HG02678 (cell line): ENCODE measurements around the gene PARP11.
A peak's percentile ranks its signal among the peaks of the same experiment; 100 is the strongest.

ENCODE experiments used
- ATAC-seq: cut with Tn5 transposase; IDR thresholded peaks from one replicate; pipeline ENCODE4 v1.9.1; 2021; ENCODE audit warnings: mild to moderate bottlenecking, moderate library complexity; ENCODE audit not compliant: unreplicated experiment

Gene PARP11

DNA sequence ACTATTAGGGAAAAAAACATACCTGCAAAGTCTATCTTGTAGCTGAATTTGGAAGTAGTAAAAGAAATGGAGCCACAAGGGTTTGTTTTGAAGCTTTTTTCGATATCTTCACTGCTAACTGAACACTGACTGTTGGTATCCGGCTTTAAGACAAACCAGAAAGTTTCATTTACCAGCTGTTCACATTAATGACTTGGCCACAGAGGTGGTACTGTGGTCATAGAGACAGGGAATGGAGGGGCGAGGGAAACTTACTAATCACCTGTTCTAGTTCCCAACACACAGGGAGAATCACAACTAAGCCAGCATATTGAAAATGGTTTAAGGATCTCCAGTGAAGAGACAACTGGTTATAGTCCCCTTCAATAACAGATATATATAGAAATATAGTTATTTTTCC is 44.3 kb downstream of the PARP11 start:
- ATAC-seq = no peak

DNA sequence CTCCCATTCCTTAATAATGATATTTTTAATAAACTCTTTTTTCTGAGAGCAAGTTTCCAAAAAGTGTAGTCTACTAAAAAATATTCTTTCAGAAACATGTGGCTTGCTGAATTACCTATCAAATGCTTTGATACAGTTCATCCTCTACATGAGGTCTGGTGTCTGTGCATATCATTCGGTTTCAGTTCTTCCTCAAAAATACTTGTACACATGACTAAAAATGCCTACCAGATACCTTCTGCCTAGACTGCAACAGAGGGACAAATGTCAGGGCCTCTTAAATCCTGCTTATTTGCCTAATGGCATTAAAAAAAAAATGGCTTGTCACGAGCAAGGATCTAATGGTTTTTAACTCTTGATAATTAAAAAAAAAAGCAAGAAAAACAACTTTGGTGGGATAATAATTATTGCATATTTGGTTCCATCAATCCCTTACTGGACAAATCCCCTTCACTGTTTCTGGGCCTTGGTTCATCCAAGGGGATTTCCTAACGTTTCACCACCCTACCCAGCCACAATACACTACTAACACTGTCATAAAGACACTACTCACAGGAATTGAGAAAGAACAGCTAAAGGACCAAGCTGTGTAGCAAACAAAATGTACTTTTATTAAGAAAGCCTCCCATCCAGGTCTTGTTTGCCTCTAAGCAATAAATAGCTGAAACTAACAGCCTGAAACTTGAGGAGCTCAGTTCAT is 45.7 kb downstream of the PARP11 start:
- ATAC-seq = peak; percentile 50

DNA sequence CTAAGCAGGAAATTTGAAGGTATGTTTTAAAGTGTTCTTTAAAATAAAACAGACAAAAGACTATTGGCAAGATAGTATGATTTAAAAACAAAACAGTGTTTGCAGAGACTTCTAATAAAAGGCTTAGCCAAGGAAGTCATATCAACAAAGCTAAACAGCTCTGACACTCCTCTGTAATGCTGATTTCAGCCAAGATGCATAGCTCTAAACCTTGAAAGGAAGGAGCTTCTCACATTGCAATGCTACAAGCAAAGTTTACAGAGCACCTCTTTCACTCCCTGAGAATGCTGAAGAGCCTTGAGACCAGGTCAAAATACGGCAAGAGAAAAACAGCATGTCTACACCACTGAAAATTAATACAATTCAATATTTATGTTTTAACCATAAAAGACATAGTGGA is 51.8 kb downstream of the PARP11 start:
- ATAC-seq = no peak

DNA sequence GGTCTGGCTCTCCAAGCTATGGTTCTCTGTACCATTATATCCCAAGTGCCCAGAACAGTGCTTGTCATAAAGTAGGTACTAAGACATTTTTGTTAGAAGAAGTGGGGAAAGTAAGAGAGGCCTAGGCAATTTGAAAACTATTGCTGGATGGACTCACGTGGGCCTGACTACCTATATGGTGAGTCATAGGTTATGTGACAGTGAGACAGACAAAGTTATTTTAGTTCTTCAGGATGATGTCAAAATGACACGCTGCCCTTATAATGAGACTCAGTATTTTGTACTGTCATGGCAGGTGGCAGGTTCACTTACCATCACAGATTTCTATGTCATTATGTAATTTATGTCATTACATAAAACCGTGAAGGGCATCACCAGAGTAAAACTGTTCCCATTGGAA is 53.1 kb downstream of the PARP11 start:
- ATAC-seq = no peak

DNA sequence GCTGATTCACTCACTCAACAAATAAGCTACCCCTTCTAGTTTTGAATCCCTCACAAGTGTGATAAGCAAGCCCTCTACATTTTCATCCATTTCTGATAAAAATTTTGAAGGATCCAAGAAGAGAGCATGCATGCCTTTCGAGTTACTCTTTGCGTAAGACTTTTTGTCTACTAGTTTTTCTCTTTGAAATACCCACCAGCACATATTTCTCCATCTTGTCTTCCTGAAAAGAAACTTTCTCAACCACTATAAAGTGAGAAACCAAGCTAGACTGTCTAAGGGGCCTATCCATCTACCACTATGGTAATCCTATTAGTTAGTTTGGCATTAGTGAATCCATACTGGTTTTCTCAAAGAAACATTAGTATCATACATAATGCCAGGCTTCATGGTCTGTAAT is 56.9 kb downstream of the PARP11 start:
- no peak for ATAC-seq

DNA sequence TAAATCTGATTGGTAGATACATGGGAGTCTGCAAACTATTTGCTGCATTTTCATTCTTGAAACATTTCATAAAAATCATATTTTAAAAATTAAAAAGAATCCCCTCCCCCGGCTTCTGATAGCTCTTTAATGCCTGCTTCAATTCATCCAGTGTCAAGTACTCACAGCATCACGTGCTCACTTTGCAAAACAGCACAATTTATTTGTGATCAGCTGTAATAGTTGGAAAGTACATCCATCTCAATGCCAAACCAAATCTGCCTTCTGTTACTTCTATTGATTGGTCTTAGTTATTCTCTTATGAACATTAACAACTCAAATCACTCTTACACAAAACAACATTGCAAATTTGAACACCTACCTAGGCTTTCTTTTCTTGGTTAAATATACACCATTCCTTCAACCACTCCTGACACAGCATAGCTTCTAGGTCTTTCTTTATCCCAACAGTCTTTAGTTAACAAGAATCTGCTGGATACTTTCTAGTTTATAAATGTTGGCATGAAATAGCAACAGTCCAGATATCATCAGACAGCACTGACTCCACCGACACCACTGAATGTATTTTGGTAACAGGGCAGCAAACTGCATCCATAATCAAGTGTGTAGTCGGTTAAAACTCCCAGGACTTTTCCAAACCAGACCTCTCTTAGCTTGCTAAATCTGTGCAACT is 58.0 kb downstream of the PARP11 start:
- ATAC-seq = no peak

DNA sequence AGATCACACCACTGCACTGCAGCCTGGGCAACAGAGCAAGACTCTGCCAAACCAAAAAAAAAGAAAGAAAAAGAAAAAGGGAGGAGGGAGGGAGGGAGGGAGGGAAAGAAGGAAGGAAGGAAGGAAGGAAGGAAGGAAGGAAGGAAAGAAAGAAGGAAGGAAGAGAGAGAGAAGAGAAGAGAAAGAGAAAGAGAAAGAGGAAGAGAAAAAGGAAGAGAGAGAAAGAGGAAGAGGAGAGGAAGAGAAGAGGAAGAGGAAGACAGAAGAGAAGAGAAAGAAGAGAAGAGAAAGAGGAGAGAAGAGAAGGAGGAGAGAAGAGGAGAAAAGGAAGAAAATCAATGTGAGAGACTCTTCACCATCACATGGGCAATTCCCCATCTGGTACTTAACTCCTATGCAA is 62.7 kb downstream of the PARP11 start:
- ATAC-seq = no peak

DNA sequence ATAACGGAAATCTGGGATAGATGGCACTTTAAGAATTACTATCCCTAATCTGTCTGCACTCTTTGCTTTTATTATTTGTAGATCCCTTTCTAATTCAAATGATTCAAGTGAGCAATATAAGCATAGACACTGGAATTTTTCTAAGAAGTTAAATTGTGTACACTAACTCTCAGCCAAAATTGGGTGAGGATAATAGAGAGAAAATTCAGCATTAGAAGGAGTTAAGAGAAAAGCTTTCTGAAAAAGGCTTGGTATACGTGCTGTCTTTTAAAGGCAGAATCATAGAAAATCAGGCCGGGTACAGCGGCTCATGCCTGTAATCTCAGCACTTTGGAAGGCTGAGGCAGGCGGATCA is 63.2 kb downstream of the PARP11 start:
- no peak for ATAC-seq

DNA sequence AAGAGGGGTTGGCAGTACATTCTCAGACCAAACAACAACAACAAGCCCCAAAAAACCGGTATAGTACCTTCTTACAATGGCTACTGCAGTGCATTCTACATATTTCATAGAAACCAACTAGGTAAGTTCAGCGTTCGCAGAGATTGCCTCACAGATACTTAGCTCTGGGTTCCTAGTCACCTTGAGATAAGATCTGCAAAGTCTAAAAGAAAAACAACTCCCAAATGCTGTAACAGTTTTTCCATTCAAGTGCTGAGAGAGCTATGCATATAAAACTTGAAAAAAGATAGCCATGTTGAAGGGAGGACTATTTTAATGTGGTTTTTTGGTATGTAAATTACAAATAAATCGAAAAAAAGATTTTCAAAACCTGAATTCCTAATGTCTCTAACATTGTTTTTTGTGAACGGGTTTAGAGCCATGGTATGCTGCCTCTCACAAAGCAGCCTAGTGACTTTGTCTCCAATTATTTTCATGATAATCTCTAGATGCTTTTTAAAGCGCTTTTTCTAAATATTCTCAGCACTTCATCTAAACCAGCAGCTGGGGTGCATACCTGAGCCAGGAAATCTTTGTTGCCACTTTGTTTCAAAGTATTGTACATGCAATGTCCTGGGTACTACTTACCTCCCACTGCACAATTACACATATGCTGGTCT is 63.7 kb downstream of the PARP11 start:
- ATAC-seq = no peak

DNA sequence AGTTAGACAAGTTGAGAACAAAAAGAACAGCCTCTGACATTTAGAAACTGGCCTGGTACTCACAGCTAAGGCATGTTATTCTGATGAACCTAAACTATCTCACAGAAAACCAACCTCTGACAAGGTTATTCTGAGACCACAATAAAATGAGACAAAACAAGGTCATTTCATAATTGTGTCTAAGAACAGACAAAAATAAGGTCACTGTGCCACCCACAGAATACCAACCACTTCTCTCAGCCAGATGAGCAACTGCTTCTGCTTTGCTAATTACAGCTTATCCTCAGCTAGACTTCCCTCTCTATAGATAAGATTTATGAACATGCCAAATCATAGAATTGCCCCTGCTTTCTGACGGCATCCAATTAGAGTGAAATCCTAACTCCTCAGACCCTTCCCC is 68.1 kb downstream of the PARP11 start:
- ATAC-seq = no peak

DNA sequence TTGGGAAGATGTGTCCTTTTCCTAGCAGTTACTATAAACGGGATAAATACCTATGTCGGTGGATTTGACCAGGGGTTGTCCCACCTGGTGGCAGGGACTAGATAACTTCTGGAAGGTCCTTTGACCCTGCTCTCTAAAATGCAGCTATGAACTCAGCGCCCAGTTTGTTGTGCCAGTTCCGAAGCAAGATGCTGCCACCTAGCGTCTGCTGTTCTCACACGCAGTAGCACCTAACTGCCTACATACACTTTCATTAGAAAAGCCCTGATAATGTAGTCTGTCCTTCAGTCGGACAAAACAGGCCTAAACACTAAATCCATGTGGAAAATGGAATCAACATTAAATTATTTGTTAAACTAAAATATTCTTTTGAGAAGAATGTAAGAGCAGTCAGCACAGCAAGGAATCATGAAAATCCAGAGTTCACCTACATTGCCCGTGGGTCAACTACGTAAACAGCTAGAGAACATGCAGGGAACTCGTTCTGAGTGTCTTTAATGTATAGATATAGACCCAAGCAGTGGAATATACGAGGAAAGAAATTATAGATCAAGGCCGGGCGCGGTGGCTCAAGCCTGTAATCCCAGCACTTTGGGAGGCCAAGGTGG is 69.2 kb downstream of the PARP11 start:
- ATAC-seq = no peak

DNA sequence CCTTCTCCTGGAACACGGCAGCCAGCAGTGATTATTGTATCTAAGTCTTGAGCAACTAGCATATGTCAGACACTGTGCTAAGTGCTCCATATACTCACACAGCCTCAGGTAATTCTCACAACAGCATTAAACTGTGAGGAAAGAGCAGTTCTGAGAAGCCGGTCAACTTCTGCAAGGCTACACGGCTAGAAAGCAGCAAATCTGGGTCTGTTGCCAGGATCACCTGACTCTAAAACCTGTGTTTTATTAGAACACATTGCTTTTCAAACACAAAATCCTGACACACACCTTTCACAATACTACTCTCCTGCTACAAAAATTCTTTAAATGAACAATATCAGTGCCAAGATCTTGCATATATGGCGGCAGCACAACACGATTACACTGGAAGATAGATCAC is 70.5 kb downstream of the PARP11 start:
- no peak for ATAC-seq

DNA sequence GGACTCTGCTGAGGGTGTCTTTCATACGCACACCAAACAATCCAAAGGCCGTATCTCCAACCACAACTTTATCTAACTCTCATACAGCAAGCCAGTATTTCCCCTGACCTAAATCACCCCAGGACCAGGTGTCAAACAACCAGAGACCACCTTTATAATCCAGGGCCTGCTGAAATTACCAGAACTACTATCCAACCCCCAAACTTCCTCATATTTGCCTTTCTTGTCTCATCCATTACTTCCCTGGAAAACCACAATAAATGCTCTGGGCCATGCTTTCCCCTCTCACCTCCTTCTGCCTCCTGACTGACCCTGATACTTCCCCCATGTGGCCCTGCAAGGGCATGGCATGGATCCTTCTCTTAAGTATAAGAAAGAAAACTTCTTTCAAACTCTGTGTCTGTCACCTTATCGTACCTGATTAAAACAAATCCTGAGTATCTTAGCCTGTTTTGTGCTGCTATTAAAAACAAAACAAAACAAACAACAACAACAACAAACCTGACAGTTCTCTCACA is 75.6 kb downstream of the PARP11 start:
- ATAC-seq = no peak

DNA sequence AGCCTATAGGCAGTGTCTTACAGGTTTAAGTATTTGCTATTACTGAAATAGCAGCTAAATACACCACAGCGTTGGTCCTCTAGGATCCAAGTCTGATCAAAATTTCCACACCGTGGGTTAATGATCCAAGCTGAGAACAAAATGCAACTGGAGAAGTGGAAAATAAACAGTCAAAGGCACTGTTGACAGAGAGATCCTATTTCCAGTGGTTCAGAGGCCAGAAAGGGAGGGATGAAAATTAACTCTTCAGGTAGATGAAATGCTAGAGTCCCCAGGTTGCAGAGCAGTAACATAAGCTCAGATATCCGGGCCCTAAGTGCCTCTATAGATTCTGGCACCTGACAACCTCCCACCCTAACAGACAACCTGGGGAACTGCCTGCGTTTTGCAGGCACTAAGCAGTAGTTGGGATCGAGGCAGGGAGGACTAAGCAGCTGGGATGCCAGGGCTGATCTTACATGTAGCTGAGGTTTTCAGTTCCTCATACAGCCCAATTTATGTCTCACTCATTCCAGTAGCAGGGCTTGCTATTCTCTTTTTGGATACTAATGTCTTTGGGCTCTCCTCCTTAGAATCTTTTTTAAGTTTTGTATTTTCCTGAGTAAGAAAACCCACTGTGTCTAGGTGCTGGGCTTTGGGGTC is 77.6 kb downstream of the PARP11 start:
- ATAC-seq = no peak

DNA sequence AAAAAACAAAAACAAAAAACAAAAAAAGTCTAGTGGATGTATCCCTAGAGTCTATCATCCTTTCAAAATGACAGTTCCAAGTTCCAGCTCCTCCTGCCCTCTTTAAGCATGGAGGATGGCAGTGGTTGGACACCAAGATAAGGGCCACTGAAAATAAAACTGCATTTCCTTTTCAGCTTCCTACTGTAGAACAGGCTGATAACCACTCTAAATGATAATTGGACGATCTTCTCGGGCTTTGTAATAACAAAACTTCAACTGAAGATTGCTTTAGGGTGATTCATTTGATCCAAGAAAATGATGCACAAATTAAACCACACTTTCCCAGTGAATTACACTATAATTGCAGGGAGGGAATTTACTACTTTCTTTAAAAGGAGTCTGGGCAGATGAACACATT is 78.1 kb downstream of the PARP11 start:
- no peak for ATAC-seq

DNA sequence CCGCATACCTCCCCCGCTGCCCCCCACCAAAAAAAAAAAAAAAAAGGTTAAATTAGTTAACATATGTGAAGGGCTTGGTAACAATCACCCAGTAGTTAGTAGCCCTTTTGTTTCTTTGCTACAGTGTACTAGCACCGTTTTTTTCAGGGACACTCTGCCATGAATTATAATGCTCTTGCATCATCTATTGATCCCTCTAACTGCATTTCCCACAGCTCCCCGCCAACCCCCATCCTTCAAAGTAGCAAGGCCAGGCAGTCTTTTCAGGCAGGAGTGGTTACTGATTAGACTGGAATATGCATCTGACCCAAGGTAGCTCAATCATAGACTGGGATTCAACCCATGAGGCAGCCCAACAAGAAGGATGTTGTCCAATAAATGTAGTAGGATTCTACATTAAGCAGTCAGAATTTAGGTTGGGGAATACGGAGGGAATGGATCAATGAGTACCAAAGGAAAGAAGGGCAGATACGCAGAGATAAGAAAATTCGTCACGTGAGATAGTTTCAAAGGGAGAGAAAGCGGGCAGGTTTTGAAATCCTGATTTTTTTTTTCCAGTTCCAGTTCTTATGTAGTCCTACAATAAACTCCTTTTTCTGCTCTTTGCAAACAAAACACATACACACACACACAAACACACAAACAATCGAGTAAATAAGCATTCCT is 80.4 kb downstream of the PARP11 start:
- ATAC-seq = no peak

DNA sequence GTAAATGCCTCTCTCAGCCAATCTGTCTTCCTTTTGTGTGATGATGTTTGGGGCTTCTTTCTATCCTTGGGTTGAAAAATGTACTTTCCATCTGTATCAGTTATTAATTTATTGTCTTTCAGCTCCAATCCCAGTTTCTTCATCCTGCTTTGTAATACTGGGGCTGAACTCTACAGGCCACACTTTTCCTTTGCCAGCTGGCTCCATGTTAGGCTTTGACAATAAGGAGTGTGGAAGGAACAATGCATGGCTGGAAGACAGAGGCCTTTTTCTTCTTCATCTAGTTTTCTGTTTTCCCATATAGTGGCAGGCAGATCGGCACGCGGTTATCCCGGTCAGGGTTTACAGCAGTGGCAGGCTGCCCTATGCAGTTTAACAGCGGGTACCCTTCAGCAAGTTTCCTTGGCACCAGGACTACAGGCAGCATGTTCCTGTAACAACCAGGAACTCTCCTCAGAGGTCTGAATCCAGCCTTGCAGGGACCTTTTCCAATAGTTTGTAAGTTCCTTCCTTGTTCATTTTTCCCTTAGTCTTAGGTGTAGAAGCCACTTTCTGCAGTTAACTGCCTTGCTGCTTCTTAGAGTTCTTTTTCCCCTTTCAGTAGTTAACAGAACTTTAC is 81.8 kb downstream of the PARP11 start:
- no peak for ATAC-seq

DNA sequence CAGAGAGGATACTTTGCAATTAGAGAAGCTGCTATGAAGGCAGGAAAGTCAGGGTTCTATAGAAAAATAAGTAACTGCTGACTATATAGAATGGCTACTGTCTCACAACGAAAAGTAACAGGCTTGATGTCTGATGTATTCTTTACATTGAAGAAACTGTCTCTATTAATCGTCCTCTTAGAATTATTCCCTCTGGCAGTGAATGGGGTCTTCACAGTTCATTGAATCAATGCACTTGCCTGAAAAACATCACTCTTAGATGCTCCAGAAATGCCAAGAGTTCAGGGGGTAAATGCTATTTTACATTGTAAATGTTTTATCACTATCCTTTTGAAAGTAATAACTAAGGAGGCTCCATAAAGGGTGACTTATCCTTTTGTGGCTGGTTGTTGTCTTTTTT is 82.6 kb downstream of the PARP11 start:
- no peak for ATAC-seq

DNA sequence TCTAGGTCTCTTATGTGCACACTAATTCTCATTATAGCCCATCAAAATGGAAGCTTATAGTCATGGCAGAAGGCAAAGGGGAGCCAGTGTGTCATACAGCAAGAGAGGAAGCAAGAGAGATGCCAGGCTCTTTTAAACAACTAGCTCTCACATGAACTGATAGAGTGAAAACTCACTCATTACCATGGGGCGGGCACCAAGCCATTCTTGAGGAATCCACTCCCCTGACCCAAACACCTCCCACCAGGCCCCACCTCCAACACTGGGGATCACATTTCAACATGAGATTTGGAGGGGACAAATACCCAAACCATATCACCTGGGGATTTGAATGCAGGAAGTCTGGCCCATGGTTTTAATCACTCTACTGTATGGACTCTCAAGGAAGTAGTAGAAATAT is 83.4 kb downstream of the PARP11 start:
- no peak for ATAC-seq

DNA sequence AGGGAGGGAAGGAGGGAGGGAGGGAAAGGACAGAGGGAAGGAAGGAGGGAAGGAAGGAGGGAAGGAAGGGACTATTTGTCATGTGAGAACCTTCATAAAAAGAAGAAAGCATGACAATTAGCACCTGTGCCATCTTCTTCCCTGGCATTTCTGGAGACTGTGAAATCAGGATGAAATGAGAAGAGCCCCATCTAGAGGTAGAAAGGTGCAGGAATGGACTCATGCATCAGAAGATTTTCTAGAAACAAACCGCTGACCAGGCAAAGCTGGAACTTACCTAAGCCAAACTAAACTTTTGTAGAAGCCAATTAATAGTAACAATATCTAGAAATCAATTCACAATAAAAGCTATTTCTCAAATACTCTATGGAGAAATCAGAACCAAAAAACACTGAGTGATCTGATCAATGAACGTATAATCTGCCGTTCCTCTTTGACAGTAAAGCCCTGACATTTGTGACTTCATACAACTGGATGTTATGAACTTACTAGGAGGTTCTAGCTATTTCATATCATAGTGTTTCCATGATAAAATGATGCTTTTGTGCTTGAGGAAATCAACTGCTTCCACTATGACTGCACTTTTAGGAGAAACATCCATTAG is 95.9 kb downstream of the PARP11 start:
- no peak for ATAC-seq
